ENCODE results near the gene HERC2. TPM values are rescaled to one million over a fixed set of nuclear protein-coding genes. Genes with fewer than 3 reads are reported as not detected.

The HERC2 gene
- total and polyA plus RNA-seq, 10 donors, result 16.1 to 79.8 (median 58.9) TPM

- intact Hi-C loops (cut with DNase I; ENCODE audit: low total_unique reads), result no loop called here
- no peak for TF ChIP-seq POLR2A (IDR thresholded peaks at IDR 0.05)
- TF ChIP-seq POLR2AphosphoS5 (IDR thresholded peaks at IDR 0.05), result peak in 1 of 3 donors; percentile 17
- Histone ChIP-seq H3K9me3 (no peaks in the 10 kb centered on the region), H3K36me3 (peaks cover 0 to 43% (median 39%) of the 10 kb centered on the region in 6 donors), H3K27ac (no peak overlapping the region), H3K27me3 (replicated peaks in 1 of 7) (peaks cover 0 to 31% (median 17%) of the 10 kb centered on the region in 7 donors), H3K4me3 (no peak overlapping the region), H3K4me1 (peaks cover 5 to 22% (median 18%) of the 10 kb centered on the region in 6 donors)
- peak; percentile 67 for DNase-seq
- WGBS, 5 donors, result 87 to 92% (median 91%) methylated on average over 25 of the region's 25 CpGs
Observed at GRCh38 chr15:28109626-28110455, 212.1 kb downstream of the HERC2 start.

- intact Hi-C loops (cut with DNase I; ENCODE audit: low total_unique reads), result no loop called here
- Histone ChIP-seq H3K27ac (no peak overlapping the region), H3K4me1 (peaks cover 5 to 22% (median 18%) of the 10 kb centered on the region in 6 donors), H3K4me3 (peak overlapping the region in 6 of 8 donors; percentile 44 to 72 (median 52)), H3K36me3 (peaks cover 0 to 24% (median 19%) of the 10 kb centered on the region in 6 donors), H3K27me3 (replicated peaks in 1 of 7) (peaks cover 0 to 47% (median 17%) of the 10 kb centered on the region in 7 donors), H3K9me3 (no peaks in the 10 kb centered on the region)
- WGBS, 5 donors, result 15 to 37% (median 19%) methylated on average over 4 to 8 of the region's 8 CpGs
- no peak for DNase-seq
- TF ChIP-seq CTCF (IDR thresholded peaks at IDR 0.05 in 8 of 11, conservative IDR thresholded peaks at IDR 0.05 in 3 of 11) (no peak), POLR2A (IDR thresholded peaks at IDR 0.05) (no peak), POLR2AphosphoS5 (IDR thresholded peaks at IDR 0.05) (no peak)
Observed at GRCh38 chr15:28107904-28108275, 214.1 kb downstream of the HERC2 start.

- H3K4me1 ChIP-seq, result peaks cover 5 to 22% (median 18%) of the 10 kb centered on the region in 6 donors
- peak overlapping the region; percentile 23 to 72 (median 51) for H3K4me3 ChIP-seq
- peak in 1 of 3 donors; percentile 31 for TF ChIP-seq POLR2AphosphoS5 (IDR thresholded peaks at IDR 0.05)
- no peak for TF ChIP-seq POLR2A (IDR thresholded peaks at IDR 0.05)
- no peak for TF ChIP-seq CTCF (IDR thresholded peaks at IDR 0.05 in 8 of 11, conservative IDR thresholded peaks at IDR 0.05 in 3 of 11)
- 1 to 3% (median 2%) methylated on average over 39 to 63 of the region's 63 CpGs for WGBS, 5 donors
- DNase-seq, result peak; percentile 75
- H3K27ac ChIP-seq, result peak overlapping the region in 3 of 8 donors; percentile 2 to 18 (median 16)
- peaks cover 0 to 18% (median 13%) of the 10 kb centered on the region in 6 donors for H3K36me3 ChIP-seq
- intact Hi-C loops (cut with DNase I; ENCODE audit: low total_unique reads), result no loop called here
- peaks cover 0 to 53% (median 19%) of the 10 kb centered on the region in 7 donors for H3K27me3 ChIP-seq (replicated peaks in 1 of 7)
- peaks cover 0 to under 1% (median 0%) of the 10 kb centered on the region in 8 donors for H3K9me3 ChIP-seq
Observed at GRCh38 chr15:28107111-28107903, 214.7 kb downstream of the HERC2 start.

- 5 to 29% (median 8%) methylated on average over 10 to 81 of the region's 81 CpGs for WGBS, 5 donors
- peaks cover 0 to 6% (median 0%) of the 10 kb centered on the region in 8 donors for H3K9me3 ChIP-seq
- H3K27ac ChIP-seq, result peak overlapping the region in 2 of 8 donors; percentile 2 to 18
- DNase-seq, result peak; percentile 81
- no peak for TF ChIP-seq POLR2A (IDR thresholded peaks at IDR 0.05)
- TF ChIP-seq CTCF (IDR thresholded peaks at IDR 0.05 in 8 of 11, conservative IDR thresholded peaks at IDR 0.05 in 3 of 11), result no peak
- no peak for TF ChIP-seq POLR2AphosphoS5 (IDR thresholded peaks at IDR 0.05)
- H3K4me1 ChIP-seq, result peaks cover 5 to 22% (median 18%) of the 10 kb centered on the region in 6 donors
- peak overlapping the region; percentile 23 to 72 (median 51) for H3K4me3 ChIP-seq
- peaks cover 0 to 61% (median 21%) of the 10 kb centered on the region in 7 donors for H3K27me3 ChIP-seq (replicated peaks in 1 of 7)
- peaks cover 0 to 10% (median 5%) of the 10 kb centered on the region in 6 donors for H3K36me3 ChIP-seq
- intact Hi-C loops (cut with DNase I; ENCODE audit: low total_unique reads), result no loop called here
Observed at GRCh38 chr15:28106294-28107110, 215.5 kb downstream of the HERC2 start.

All from spleen (tissue), 11 donors.